ENCODE results near the gene PDCD11. TPM values are rescaled to one million over a fixed set of nuclear protein-coding genes. Genes with fewer than 3 reads are reported as not detected.

PDCD11 gene
- total RNA-seq, 2 donors from 2014 or later = 49.6 to 62.2 TPM

DNA sequence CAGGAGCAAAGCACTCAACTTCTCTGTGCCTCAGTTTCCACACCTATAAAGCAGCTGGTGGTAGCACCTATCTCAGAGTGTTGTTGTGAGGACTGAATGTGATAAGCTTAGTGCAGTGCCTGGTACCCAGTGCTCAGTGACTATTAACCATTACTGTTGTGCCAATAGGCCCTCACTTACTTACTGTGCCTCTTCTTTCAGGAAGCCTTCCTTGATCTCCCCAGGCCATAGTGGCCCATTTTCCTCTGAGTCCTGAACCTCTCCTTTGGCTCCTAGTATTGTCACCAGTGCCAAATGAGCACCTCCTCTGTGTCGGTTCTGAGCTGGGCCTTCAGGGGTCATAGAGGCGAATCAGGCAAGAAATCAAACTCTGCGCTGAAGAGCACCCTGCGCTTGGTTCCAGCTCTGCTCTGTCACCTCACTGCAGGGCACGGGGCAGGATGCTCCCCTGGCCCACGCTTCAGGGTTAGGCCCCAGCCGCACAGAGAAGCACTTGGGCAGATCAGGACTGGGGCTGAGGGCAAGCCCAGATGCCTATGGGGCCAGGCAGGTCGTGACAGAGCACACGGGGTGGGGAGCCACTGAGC, 59.7 kb downstream of the PDCD11 start:
- H3K36me3 Mint-ChIP-seq = no peaks in the 10 kb centered on the region
- no peaks in the 10 kb centered on the region for H3K9me3 Mint-ChIP-seq
- H3K27ac Mint-ChIP-seq = no peak overlapping the region
- no peak for ATAC-seq
- DNase-seq (ENCODE audit: low spot score in 2 of 2) = no peak

GRCh38 chr10:103457176-103457712, 60.8 kb downstream of the PDCD11 start:
- no peak for ATAC-seq
- no peak for DNase-seq (ENCODE audit: low spot score in 2 of 2)
- Mint-ChIP-seq H3K27ac (peak overlapping the region in 1 of 2 donors; percentile 92), H3K9me3 (no peaks in the 10 kb centered on the region), H3K36me3 (no peaks in the 10 kb centered on the region)

DNA sequence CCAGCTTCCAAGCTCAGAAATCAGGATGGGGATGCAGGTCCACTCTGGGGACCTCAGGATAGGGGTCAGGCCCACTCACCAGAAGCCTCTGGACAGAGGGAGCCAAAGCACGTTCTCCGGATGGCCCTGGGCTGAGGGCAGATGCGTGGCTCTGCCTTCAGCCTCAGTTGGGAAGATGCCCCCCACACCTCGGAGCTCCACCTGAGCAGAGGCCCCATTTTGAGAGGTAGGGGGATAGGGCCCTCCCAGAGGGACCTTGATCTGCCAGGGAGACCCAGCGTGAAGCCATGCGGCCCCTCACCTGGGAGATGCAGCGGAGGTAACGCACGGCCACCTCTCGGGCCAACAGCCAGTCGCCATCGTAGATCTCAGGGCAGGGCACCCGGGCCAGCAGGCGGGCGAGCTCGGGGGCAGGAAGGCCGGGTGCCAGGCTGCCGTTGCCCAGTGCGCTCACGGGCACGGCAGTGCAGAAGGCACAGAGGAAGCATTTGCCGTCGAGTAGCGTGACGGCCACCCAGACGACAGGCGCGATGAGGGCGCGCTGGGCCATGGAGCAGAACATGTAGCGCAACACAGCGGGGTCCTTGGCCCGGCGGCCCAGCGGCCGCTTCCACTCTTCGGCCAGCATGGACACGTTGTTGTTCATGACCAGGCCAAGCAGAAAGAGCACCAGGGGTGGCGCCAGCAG, 61.6 kb downstream of the PDCD11 start:
- Mint-ChIP-seq H3K36me3 (no peaks in the 10 kb centered on the region), H3K27ac (no peak overlapping the region), H3K9me3 (no peaks in the 10 kb centered on the region)
- DNase-seq (ENCODE audit: low spot score in 2 of 2) (no peak), ATAC-seq (no peak)

- no peaks in the 10 kb centered on the region for H3K9me3 Mint-ChIP-seq
- H3K36me3 Mint-ChIP-seq = no peaks in the 10 kb centered on the region
- DNase-seq (ENCODE audit: low spot score in 2 of 2) (no peak), ATAC-seq (peak in 1 of 2 donors; percentile 16)
- H3K27ac Mint-ChIP-seq = no peak within 1 kb of the TSS
Measured at GRCh38 chr10:103458720-103459119, 62.3 kb downstream of the PDCD11 start, which contains the start of gene CALHM1. TSS of gene CALHM1 (minus strand) at chr10:103458900. CDS start at chr10:103458751, 149 bp downstream.

- ATAC-seq (no peak), DNase-seq (ENCODE audit: low spot score in 2 of 2) (no peak)
- H3K36me3 Mint-ChIP-seq = no peaks in the 10 kb centered on the region
- no peak overlapping the region for H3K27ac Mint-ChIP-seq
- no peaks in the 10 kb centered on the region for H3K9me3 Mint-ChIP-seq
Measured at GRCh38 chr10:103459615-103460014, 63.2 kb downstream of the PDCD11 start.

GRCh38 chr10:103463499-103463898, 67.1 kb downstream of the PDCD11 start:
- Mint-ChIP-seq H3K27ac (peak overlapping the region in 1 of 2 donors; percentile 48), H3K9me3 (no peaks in the 10 kb centered on the region), H3K36me3 (no peaks in the 10 kb centered on the region)
- DNase-seq (ENCODE audit: low spot score in 2 of 2) = no peak
- ATAC-seq = no peak

DNA sequence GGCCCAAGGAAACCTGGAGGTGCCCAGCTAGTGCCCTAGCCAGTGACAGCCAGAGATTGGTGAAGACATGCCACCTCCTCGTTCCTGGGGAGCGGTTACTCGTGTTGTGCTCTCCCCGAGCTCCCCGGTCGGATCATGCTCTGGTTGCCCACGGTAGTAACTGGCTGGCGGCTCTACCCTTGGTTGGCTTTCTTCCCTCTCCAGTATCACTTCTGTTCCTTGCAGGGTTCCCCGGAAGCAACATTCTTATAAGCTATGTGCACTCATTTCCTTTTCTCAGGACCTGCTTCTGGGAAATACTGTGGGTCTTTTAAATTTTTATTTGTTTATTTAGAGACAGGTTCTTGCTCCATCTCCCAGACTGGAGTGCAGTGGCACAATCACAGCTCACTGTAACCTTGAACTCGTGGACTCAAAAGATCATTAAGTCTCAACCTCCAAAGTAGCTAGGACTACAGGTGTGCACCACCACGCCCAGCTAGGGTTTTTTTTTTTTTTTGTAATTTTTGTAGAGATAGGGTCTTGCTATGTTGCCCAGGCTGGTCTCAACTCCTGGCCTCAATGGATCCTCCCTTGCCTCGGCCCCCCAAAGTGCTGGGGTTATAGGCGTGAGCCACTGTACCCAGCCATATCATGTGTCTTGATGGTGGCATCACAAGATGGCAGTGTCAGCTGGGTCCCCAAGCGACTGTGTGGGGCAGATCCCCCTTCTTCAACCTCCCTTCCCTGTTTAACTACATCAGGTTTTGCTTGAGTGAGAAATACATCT, 69.2 kb downstream of the PDCD11 start:
- Mint-ChIP-seq H3K27ac (no peak overlapping the region), H3K36me3 (no peaks in the 10 kb centered on the region), H3K9me3 (peaks cover 0 to 5% of the 10 kb centered on the region in 2 donors)
- ATAC-seq = no peak
- DNase-seq (ENCODE audit: low spot score in 2 of 2) = no peak

DNA sequence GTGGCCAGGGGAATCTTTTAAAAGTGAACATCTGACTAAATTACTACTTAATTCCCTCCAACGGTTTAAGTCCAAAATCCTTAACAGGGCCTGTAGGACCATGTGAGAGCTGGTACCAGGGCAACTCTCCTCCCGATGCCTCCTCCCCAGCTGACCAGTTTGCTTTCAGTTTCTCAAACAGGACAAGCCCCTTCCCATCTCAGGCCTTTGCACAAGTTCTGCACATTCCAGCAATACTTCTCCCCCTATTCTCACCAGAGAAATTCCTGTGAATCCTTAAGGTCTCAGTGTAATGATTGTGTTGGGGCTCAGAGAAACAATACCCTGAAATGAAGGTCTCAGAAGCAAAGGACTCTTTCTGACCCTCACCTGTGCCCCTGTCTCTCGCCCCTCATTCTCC, 70.3 kb downstream of the PDCD11 start:
- peak overlapping the region in 1 of 2 donors; percentile 25 for H3K27ac Mint-ChIP-seq
- DNase-seq (ENCODE audit: low spot score in 2 of 2) (no peak), ATAC-seq (no peak)
- H3K9me3 Mint-ChIP-seq = peaks cover 0 to 5% of the 10 kb centered on the region in 2 donors
- H3K36me3 Mint-ChIP-seq = no peaks in the 10 kb centered on the region

- Mint-ChIP-seq H3K27ac (no peak overlapping the region), H3K9me3 (peaks cover 0 to 5% of the 10 kb centered on the region in 2 donors), H3K36me3 (no peaks in the 10 kb centered on the region)
- DNase-seq (ENCODE audit: low spot score in 2 of 2) (no peak), ATAC-seq (no peak)
Measured at GRCh38 chr10:103467406-103467805, 71.0 kb downstream of the PDCD11 start.

- ATAC-seq (no peak), DNase-seq (ENCODE audit: low spot score in 2 of 2) (no peak)
- Mint-ChIP-seq H3K9me3 (peaks cover 0 to 5% of the 10 kb centered on the region in 2 donors), H3K36me3 (no peaks in the 10 kb centered on the region), H3K27ac (no peak overlapping the region)
Measured at GRCh38 chr10:103469201-103469600, 72.8 kb downstream of the PDCD11 start.

- Mint-ChIP-seq H3K9me3 (peaks cover 0 to 5% of the 10 kb centered on the region in 2 donors), H3K36me3 (no peaks in the 10 kb centered on the region), H3K27ac (peak overlapping the region; percentile 1 to 40)
- peak; percentile 45 to 69 for DNase-seq (ENCODE audit: low spot score in 2 of 2)
- ATAC-seq = peak; percentile 85 to 91
Measured at GRCh38 chr10:103470761-103471653, 74.6 kb downstream of the PDCD11 start.

DNA sequence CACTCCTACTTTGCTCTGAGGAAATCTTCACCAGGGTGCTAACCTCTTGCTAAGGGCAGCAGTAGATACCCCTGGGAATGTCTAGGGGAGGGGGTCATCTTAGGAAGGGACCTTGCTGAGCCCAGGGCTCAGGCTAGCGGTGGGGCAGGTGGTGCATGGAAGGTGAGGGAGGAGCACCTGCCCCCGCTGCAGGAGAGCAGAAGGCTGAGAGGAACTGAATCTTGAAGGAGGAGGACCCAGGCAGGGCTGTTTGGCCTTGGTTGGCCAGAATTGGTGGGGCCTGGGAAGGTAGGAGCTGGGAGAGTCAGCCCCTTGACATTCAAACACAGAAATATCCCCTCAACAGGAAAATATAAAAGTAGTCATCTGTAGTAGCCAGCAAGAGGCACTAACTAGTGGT, 75.6 kb downstream of the PDCD11 start:
- DNase-seq (ENCODE audit: low spot score in 2 of 2) (no peak), ATAC-seq (no peak)
- Mint-ChIP-seq H3K36me3 (no peaks in the 10 kb centered on the region), H3K9me3 (peaks cover 0 to 5% of the 10 kb centered on the region in 2 donors), H3K27ac (peak overlapping the region; percentile 20 to 53)

DNA sequence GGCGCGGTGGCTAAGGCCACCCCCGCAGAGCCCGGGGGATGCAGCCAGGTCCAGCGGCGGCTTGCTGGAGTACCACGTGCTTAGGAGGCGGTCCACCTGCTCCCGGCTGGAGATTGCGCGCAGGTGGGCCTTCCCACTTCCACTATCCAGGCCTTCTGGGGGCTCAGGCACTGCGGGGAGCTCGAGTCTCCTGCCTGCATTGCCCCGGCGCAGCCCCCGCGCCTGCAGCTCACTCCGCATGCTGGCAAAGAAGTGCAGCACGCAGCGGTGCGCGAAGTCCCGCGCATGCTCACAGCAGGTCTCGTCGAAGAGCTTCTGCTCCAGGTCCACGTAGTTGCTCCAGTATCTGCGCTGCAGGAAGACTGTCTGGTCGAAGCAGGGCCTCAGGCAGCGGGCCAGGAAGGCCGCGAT, 76.8 kb downstream of the PDCD11 start:
- Mint-ChIP-seq H3K36me3 (no peaks in the 10 kb centered on the region), H3K9me3 (peaks cover 0 to 5% of the 10 kb centered on the region in 2 donors), H3K27ac (no peak overlapping the region)
- ATAC-seq = no peak
- no peak for DNase-seq (ENCODE audit: low spot score in 2 of 2)

DNA sequence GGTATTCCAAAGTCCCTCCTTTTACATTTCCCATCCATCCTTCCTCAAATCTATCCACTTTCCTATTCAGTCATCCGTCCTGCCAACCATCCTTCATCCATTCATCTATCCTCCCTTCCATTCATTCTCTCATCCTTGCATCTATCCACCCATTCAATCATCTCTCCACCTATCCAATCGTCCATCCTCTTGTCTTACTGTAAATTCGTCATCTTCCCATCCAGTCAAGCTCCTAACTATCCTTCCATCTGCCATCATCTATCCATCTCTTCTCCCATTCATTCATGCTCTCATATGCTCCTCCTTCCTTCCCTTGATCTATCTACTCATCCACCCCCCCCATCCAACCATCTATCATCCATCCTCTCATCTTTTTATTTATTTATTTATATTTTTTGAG, 77.7 kb downstream of the PDCD11 start:
- DNase-seq (ENCODE audit: low spot score in 2 of 2) (no peak), ATAC-seq (no peak)
- H3K36me3 Mint-ChIP-seq = no peaks in the 10 kb centered on the region
- no peak overlapping the region for H3K27ac Mint-ChIP-seq
- H3K9me3 Mint-ChIP-seq = peaks cover 0 to 5% of the 10 kb centered on the region in 2 donors

DNA sequence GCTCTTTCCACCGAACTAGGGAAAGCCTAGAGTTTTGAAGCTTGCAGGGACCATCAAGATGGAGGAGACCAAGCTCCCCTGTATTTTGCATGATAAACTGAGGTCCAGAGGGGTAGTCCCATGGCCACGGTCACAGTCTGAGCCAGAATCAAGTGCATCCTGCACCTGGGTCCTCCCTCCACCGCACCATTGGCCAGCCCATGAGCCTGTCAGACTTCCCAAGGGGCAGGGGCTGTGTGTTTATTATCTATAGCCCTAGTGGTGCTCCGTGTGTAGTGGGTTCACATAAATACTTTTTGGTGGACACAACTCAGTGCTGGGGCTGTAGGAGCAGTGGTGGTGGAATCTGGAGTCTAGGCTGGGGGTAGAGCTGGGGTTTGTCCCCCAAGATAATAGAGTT, 79.0 kb downstream of the PDCD11 start:
- Mint-ChIP-seq H3K9me3 (no peaks in the 10 kb centered on the region), H3K36me3 (no peaks in the 10 kb centered on the region), H3K27ac (no peak overlapping the region)
- DNase-seq (ENCODE audit: low spot score in 2 of 2) = no peak
- ATAC-seq = no peak

DNA sequence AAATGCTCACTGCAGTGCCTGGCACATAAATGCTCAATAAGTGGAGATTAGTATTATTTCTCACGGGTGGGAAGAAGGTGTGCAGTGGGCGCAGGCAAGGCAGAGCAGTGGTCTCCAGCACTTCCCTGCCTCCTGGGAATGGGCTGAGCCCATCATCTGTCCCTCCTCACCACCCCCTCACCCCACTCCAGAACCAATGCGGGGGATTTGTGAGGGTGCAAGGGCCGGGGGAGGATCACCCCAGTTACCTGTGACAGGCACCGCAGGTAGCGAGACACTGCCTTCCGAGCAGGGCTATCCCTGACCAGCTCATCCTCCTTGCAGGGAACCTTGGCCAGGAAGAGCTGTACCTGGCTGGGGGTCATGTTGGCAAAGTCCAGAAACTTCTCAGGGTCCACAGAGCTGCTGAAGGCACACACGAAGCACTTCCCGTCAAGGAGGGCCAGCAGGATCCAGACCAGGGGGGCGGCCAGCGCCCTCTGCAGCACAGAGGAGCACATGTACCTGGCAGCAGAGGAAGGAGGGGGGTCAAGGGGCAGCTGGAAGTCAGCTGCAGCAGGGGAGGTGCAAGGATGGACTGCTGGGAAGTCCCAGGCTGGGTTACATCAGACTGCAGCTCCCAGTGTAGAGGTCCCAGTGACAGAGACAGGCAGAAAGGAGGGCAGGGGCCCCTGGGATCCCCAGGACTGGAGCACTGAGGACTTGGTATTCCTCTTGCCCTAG, 79.8 kb downstream of the PDCD11 start:
- Mint-ChIP-seq H3K9me3 (no peaks in the 10 kb centered on the region), H3K27ac (no peak overlapping the region), H3K36me3 (no peaks in the 10 kb centered on the region)
- no peak for DNase-seq (ENCODE audit: low spot score in 2 of 2)
- peak; percentile 33 to 56 for ATAC-seq

Data from activated naive CD4-positive, alpha-beta T cell treated with anti-CD3 and anti-CD28 coated beads, Interleukin-2, amount 50 U/mL, for 72 hours (primary cell).